K562 (cell line): Measurements from ENCODE around the gene PRKCE. TPM values are rescaled to one million over a fixed set of nuclear protein-coding genes. Genes with fewer than 3 reads are reported as not detected.

Experiments used
- ATAC-seq: fragments of 200-7000 bp; cut with Tn5 transposase; 3 replicates; pipeline ENCODE4 v1.9.1; 2020; ENCODE audit warnings: moderate library complexity
- BruUV-seq: library from RNA; stranded (reverse); fragments of 400-500 nt; replicated peaks from 2 replicates; lab custom pipeline; 2021; lab: Mats Ljungman, UMichigan
- CTCF ChIA-PET: fragments of 300-600 bp; formaldehyde crosslinking; extraction: SDS; loops from one replicate; lab custom pipeline; 2021; ENCODE audit warnings: low intra/inter-chr PET ratio; lab: Yijun Ruan, JAX
- POLR2A ChIA-PET: fragments of 300-600, 350-650 bp; sonication (Branson Sonifier 250); formaldehyde crosslinking; extraction: SDS; loops from one replicate; lab custom pipeline; 2021; ENCODE audit warnings: antibody characterized with exemption, inconsistent platforms; lab: Yijun Ruan, JAX
- DNase-seq, 4 experiments: peaks; one replicate each; pipeline versions ENCODE4 v3.0.0 to v3.0.0-alpha.2; 2011 to 2018; ENCODE audit warnings: low spot score in 3 of 4, mixed read lengths in 3 of 4; ENCODE audit errors: extremely low read depth in 1 of 4
- FAIRE-seq: peaks from 2 replicates; lab custom pipeline; 2011; peaks lifted over from hg19 to GRCh38; lab: Jason Lieb, UNC
- H2AFZ ChIP-seq: 2 replicates; pipeline ENCODE4 v1.6.0; 2011; ENCODE audit warnings: low read depth, low read length, control low read depth, inconsistent platforms
- H3K27ac ChIP-seq: fragments of 200-600 bp; 3 replicates; pipeline ENCODE4 v1.8.0; 2011; ENCODE audit warnings: low read depth, mild to moderate bottlenecking, control low read depth, inconsistent platforms, low read length, moderate library complexity, mixed read lengths; ENCODE audit errors: extremely low read depth
- H3K27me3 ChIP-seq, 2 experiments: fragments of 300-600 bp in 1 of 2; 2 replicates in 1 of 2; 3 replicates in 1 of 2; pipeline versions ENCODE4 v1.6.0 to v1.8.0; 2011; ENCODE audit warnings: inconsistent platforms in 2 of 2, low read length in 2 of 2, mild to moderate bottlenecking in 1 of 2, mixed read lengths in 1 of 2, moderate library complexity in 1 of 2; ENCODE audit not compliant: control insufficient read depth in 2 of 2, insufficient read depth in 2 of 2
- H3K36me3 ChIP-seq: fragments of 300-600 bp; 3 replicates; pipeline ENCODE4 v1.8.0; 2011; ENCODE audit warnings: mild to moderate bottlenecking, low read length, inconsistent platforms; ENCODE audit not compliant: control insufficient read depth, insufficient read depth
- H3K4me1 ChIP-seq, 2 experiments: fragments of 200-600 bp in 1 of 2; replicated peaks in 1 of 2; 2 replicates in 1 of 2; 3 replicates in 1 of 2; pipeline versions ENCODE4 v1.5.1 to v1.8.0; 2011; ENCODE audit warnings: inconsistent platforms in 2 of 2, low read length in 2 of 2, mild to moderate bottlenecking in 1 of 2, mixed read lengths in 1 of 2, moderate library complexity in 1 of 2; ENCODE audit not compliant: control insufficient read depth in 2 of 2, insufficient read depth in 2 of 2
- H3K4me2 ChIP-seq: 2 replicates; pipeline ENCODE4 v1.6.1; 2011; ENCODE audit warnings: low read length, control low read depth, inconsistent platforms, mixed read lengths; ENCODE audit not compliant: insufficient read depth
- H3K4me3 ChIP-seq: fragments of 200-600 bp; sonication (generic), shearing (Covaris generic); 2 replicates; pipeline ENCODE4 v1.5.1; 2016; ENCODE audit warnings: control low read depth, inconsistent platforms
- H3K79me2 ChIP-seq: fragments of 200-600 bp; 3 replicates; pipeline ENCODE4 v1.8.0; 2011; ENCODE audit warnings: low read length, inconsistent platforms; ENCODE audit not compliant: control insufficient read depth, insufficient read depth
- H3K9ac ChIP-seq, 2 experiments: 2 replicates each; pipeline versions ENCODE4 v1.6.0 to v1.6.1; 2011; ENCODE audit warnings: low read depth in 2 of 2, low read length in 2 of 2, control low read depth in 1 of 2, inconsistent platforms in 1 of 2, mild to moderate bottlenecking in 1 of 2, mixed read lengths in 1 of 2; ENCODE audit not compliant: insufficient read depth in 1 of 2
- H3K9me1 ChIP-seq: one replicate; pipeline ENCODE4 v1.6.0; 2011; ENCODE audit warnings: inconsistent platforms, mild to moderate bottlenecking, low read length, moderate library complexity; ENCODE audit not compliant: control insufficient read depth, insufficient read depth
- H3K9me3 ChIP-seq: replicated peaks from 2 replicates; pipeline ENCODE4 v1.5.1; 2011; ENCODE audit warnings: low read depth, low read length, inconsistent platforms; ENCODE audit not compliant: control insufficient read depth, insufficient read depth
- H4K20me1 ChIP-seq: replicated peaks from 2 replicates; pipeline ENCODE4 v1.6.1; 2011; ENCODE audit warnings: low read length, inconsistent platforms, mixed read lengths; ENCODE audit not compliant: control insufficient read depth, insufficient read depth
- GTF2F1 ChIP-seq: IDR thresholded peaks from 2 replicates; pipeline ENCODE4 v1.6.1; 2011; ENCODE audit warnings: low read depth, low read length, improper control_type of control experiment
- KLF6 ChIP-seq: fragments of 250-450 bp; sonication (Bioruptor Pico); IDR thresholded peaks from 2 replicates; pipeline ENCODE4 v1.4.0; 2020; ENCODE audit warnings: mild to moderate bottlenecking, moderate library complexity, borderline replicate concordance
- MCM7 ChIP-seq, 2 experiments: fragments of 450-650 bp; IDR thresholded peaks; 2 replicates each; pipeline ENCODE4 v1.6.1; 2016 to 2018
- PCBP2 ChIP-seq: fragments of 200-400 bp; formaldehyde crosslinking; IDR thresholded peaks from 2 replicates; pipeline ENCODE4 v1.6.1; 2018; ENCODE audit warnings: low read length, low read depth, mild to moderate bottlenecking, moderate library complexity; ENCODE audit not compliant: poor library complexity, severe bottlenecking
- RBFOX2 ChIP-seq: fragments of 200-400 bp; formaldehyde crosslinking; IDR thresholded peaks from 2 replicates; pipeline ENCODE4 v1.6.1; 2017; ENCODE audit warnings: low read depth, mild to moderate bottlenecking, low read length, moderate library complexity
- SIX5 ChIP-seq, 2 experiments: IDR thresholded peaks; 2 replicates each; pipeline ENCODE4 v1.6.1; 2011; ENCODE audit warnings: low read length in 2 of 2, borderline replicate concordance in 1 of 2, low read depth in 1 of 2, mild to moderate bottlenecking in 1 of 2, moderate library complexity in 1 of 2; ENCODE audit not compliant: insufficient read depth in 1 of 2
- WHSC1 ChIP-seq: IDR thresholded peaks from one replicate; pipeline ENCODE4 v1.6.1; 2012; ENCODE audit warnings: low read length, control low read depth, inconsistent platforms
- ZNF133 ChIP-seq: fragments of 250-450 bp; sonication (Bioruptor Pico); IDR thresholded peaks from 2 replicates; pipeline ENCODE4 v1.4.0; 2020; ENCODE audit warnings: mild to moderate bottlenecking
- WGBS: fragments of 100-300 bp; shearing (Covaris generic); methylation state at CpG from one replicate; pipeline ENCODE4 v1.1.6; 2016; ENCODE audit warnings: low coverage, mixed read lengths; ENCODE audit not compliant: insufficient coverage; ENCODE audit errors: missing lambda C conversion rate; 5-methylcytosine and 5-hydroxymethylcytosine counted together
- in situ Hi-C: fragments of 300-500 bp; cut with MboI; formaldehyde crosslinking; loops from 4 replicates; pipeline ENCODE4 v1.15.0; 2018; ENCODE audit warnings: inconsistent platforms, mixed read lengths
- intact Hi-C: fragments of 100-400 bp; cut with micrococcal nuclease; formaldehyde crosslinking; loops from 2 replicates; pipeline ENCODE4 v1.14.2; 2022
- polyA plus RNA-seq, 8 experiments: library from polyadenylated mRNA; depleted of rRNA in 4 of 8; stranded (reverse) in 5 of 8; unstranded in 3 of 8; fragments of >200 nt; fragmentation: Nextera tagmentation in 2 of 8; fragmentation: Illumina TruSeq in 1 of 8; extraction: Ambion mirVana in 2 of 8; extraction: Trizol in 1 of 8; gene quantifications; 2 replicates each; pipeline versions ENCODE4 v1.2.1 to v1.2.3, GENCODE V29; 2011 to 2014; ENCODE audit warnings: inconsistent platforms in 1 of 8, missing spikeins in 1 of 8
- total RNA-seq, 7 experiments: library from RNA; depleted of rRNA in 6 of 7; stranded (reverse); fragments of >200 nt in 6 of 7; fragmentation: Illumina TruSeq in 2 of 7; extraction: Trizol in 2 of 7; gene quantifications; 2 replicates each; pipeline versions ENCODE4 v1.2.1 to v1.2.3, GENCODE V29; 2011 to 2021; ENCODE audit warnings: low replicate concordance in 1 of 7

The PRKCE gene
- total and polyA plus RNA-seq, 9 of the 15 experiments (the other 6 are each of a cell fraction or from before 2014, with no cell fraction given) = 0.06 to 1.0 (median 0.22) TPM; not detected in 1

DNA sequence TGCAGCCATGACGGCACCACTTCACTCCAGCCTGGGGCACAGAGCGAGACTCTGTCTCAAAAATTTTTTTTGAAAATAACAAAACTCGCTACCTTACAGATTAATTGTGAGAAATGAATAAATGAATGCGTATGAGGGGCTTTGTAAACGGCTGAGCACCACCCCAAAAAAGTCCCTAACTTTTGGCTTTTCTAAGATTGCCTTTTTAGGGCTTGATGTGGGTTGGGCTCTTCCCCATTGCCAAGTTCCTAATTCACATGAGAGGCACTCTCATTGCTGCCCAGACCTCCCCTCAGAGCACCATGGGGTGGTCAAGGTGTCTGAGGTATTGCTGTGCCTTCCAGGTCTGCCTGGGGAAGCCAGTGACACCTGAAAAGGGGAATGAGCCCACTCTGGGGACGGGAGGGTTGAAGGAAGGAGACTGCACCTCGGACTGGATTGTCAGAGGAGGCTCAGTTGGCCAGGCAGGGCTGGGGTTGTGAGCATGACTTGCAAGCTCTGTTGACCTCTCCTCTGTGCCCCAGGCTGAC lies 186.4 kb downstream of the PRKCE start:
- Histone ChIP-seq H3K4me3 (no peak overlapping the region), H3K9ac (no peak overlapping the region), H3K4me2 (no peak overlapping the region), H4K20me1 (no peaks in the 10 kb centered on the region), H3K9me3 (no peaks in the 10 kb centered on the region), H3K4me1 (peaks cover 0 to 10% of the 10 kb centered on the region in 2 experiments; a peak in 2 of 5 replicates), H2AFZ (no peak overlapping the region), H3K79me2 (no peaks in the 10 kb centered on the region), H3K27me3 (peaks cover 15 to 46% of the 10 kb centered on the region in 2 experiments; a peak in 4 of 5 replicates), H3K27ac (no peak overlapping the region), H3K9me1 (no peaks in the 10 kb centered on the region), H3K36me3 (no peaks in the 10 kb centered on the region)
- 4% methylated on average over 7 of the region's 7 CpGs for WGBS
- intact Hi-C loops = loop anchor here (10.0 kb wide), 1 partner anchor 193 kb away; no protein-coding TSS in a partner anchor
- BruUV-seq = no TSS peak
- FAIRE-seq (no peak), ATAC-seq (no peak), DNase-seq (no peak)
- in situ Hi-C loops = no loop called here
- TF ChIP-seq SIX5 (IDR thresholded peaks at IDR 0.05; ENCODE audit: borderline replicate concordance in 1 of 2, insufficient read depth in 1 of 2, low read depth in 1 of 2, low read length in 2 of 2) (no peak), WHSC1 (no peak), GTF2F1 (no peak), PCBP2 (no peak), RBFOX2 (no peak), MCM7 (IDR thresholded peaks at IDR 0.05) (no peak), ZNF133 (CRISPR knock-in tag) (no peak), KLF6 (CRISPR knock-in tag) (no peak)
- ChIA-PET CTCF (no interaction called here), POLR2A (no interaction called here)
